Keratinocyte (primary cell): Measurements from ENCODE around the gene SLC30A7. TPM values are rescaled to one million over a fixed set of nuclear protein-coding genes. Genes with fewer than 3 reads are reported as not detected.

ENCODE experiments used
- DNase-seq: peaks from one replicate; pipeline ENCODE4 v3.0.0-alpha.2; 2011; ENCODE audit warnings: low read depth, missing footprints, low spot score
- FAIRE-seq: peaks from 2 replicates; lab custom pipeline; 2011; peaks lifted over from hg19 to GRCh38; lab: Jason Lieb, UNC
- H2AFZ ChIP-seq: 2 replicates; pipeline ENCODE4 v1.6.0; 2012; ENCODE audit warnings: low read length, control low read depth, inconsistent platforms; ENCODE audit not compliant: control insufficient read depth
- H3K27ac ChIP-seq: 2 replicates; pipeline ENCODE4 v1.5.1; 2011; ENCODE audit warnings: low read length; ENCODE audit not compliant: control insufficient read depth, insufficient read depth
- H3K27me3 ChIP-seq: 3 replicates; pipeline ENCODE4 v1.6.0; 2011; ENCODE audit warnings: low read length; ENCODE audit not compliant: control insufficient read depth, insufficient read depth; ENCODE audit errors: extremely low read depth
- H3K36me3 ChIP-seq, 2 experiments: 2 replicates in 1 of 2; 3 replicates in 1 of 2; pipeline ENCODE4 v1.5.1; 2011; ENCODE audit warnings: low read length in 2 of 2, mild to moderate bottlenecking in 1 of 2; ENCODE audit not compliant: control insufficient read depth in 2 of 2, insufficient read depth in 2 of 2; ENCODE audit errors: extremely low read depth in 1 of 2
- H3K4me1 ChIP-seq: 3 replicates; pipeline ENCODE4 v1.5.1; 2011; ENCODE audit warnings: low read length; ENCODE audit not compliant: control insufficient read depth, insufficient read depth; ENCODE audit errors: extremely low read depth
- H3K4me2 ChIP-seq: 3 replicates; pipeline ENCODE4 v1.6.0; 2011; ENCODE audit warnings: low read depth, low read length; ENCODE audit not compliant: control insufficient read depth, insufficient read depth; ENCODE audit errors: extremely low read depth
- H3K4me3 ChIP-seq, 3 experiments: fragments of 200-600 bp in 1 of 3; sonication (generic) in 1 of 3; 2 replicates in 2 of 3; 3 replicates in 1 of 3; pipeline ENCODE4 v1.5.1; 2011 to 2016; ENCODE audit warnings: low read length in 3 of 3, mild to moderate bottlenecking in 3 of 3, control low read depth in 2 of 3, inconsistent platforms in 1 of 3, low read depth in 1 of 3, mixed read lengths in 1 of 3, mixed run types in 1 of 3, moderate library complexity in 1 of 3; ENCODE audit not compliant: control insufficient read depth in 2 of 3, insufficient read depth in 2 of 3; ENCODE audit errors: extremely low read depth in 1 of 3
- H3K79me2 ChIP-seq: 2 replicates; pipeline ENCODE4 v1.6.0; 2012; ENCODE audit warnings: low read length; ENCODE audit not compliant: control insufficient read depth, insufficient read depth
- H3K9ac ChIP-seq: 3 replicates; pipeline ENCODE4 v1.6.0; 2011; ENCODE audit warnings: low read length; ENCODE audit not compliant: control insufficient read depth, insufficient read depth; ENCODE audit errors: extremely low read depth
- H3K9me1 ChIP-seq: 3 replicates; pipeline ENCODE4 v1.6.0; 2011; ENCODE audit warnings: low read length; ENCODE audit not compliant: control insufficient read depth, insufficient read depth; ENCODE audit errors: extremely low read depth
- H3K9me3 ChIP-seq: 2 replicates; pipeline ENCODE4 v1.5.1; 2012; ENCODE audit warnings: low read depth, low read length; ENCODE audit not compliant: control insufficient read depth
- H4K20me1 ChIP-seq: 3 replicates; pipeline ENCODE4 v1.6.0; 2011; ENCODE audit warnings: low read length; ENCODE audit not compliant: control insufficient read depth, insufficient read depth; ENCODE audit errors: extremely low read depth
- EZH2 ChIP-seq: IDR thresholded peaks from one replicate; pipeline ENCODE4 v1.6.1; 2012; ENCODE audit warnings: inconsistent platforms, mild to moderate bottlenecking, low read length, moderate library complexity
- dilution Hi-C: fragments of 300-500 bp; cut with MboI; formaldehyde crosslinking; loops from one replicate; pipeline ENCODE4 v1.7.0; 2020; ENCODE audit warnings: low sequenced_read_pairs; ENCODE audit not compliant: extremely low pct_ligation_motif_present
- polyA plus RNA-seq, 5 experiments: library from polyadenylated mRNA; depleted of rRNA in 3 of 5; stranded (reverse) in 3 of 5; stranded (forward) in 1 of 5; unstranded in 1 of 5; fragments of >200 nt; gene quantifications; 1 replicate in 1 of 5; 2 replicates in 3 of 5; 3 replicates in 1 of 5; pipeline versions ENCODE4 v1.2.1 to v1.2.3, GENCODE V29; 2011 to 2012; ENCODE audit warnings: missing spikeins in 2 of 5, low read depth in 1 of 5, low replicate concordance in 1 of 5
- TF ChIP-seq, protein P1 (sequence below), 3 experiments: IDR thresholded peaks in 1 of 3; conservative IDR thresholded peaks in 1 of 3; optimal IDR thresholded peaks in 1 of 3; 2 replicates in 2 of 3; 3 replicates in 1 of 3; pipeline versions ENCODE3 to v1.5.1; 2011; ENCODE audit warnings: low read length in 3 of 3, mild to moderate bottlenecking in 3 of 3, moderate library complexity in 2 of 3, control low read depth in 1 of 3, inconsistent platforms in 1 of 3; ENCODE audit not compliant: insufficient read depth in 2 of 3; ENCODE audit errors: extremely low read depth in 1 of 3

SLC30A7 gene
- polyA plus RNA-seq, 1 donor (not counting 4 experiments of a cell fraction or from before 2014, with no cell fraction given) = 15.1 TPM

DNA sequence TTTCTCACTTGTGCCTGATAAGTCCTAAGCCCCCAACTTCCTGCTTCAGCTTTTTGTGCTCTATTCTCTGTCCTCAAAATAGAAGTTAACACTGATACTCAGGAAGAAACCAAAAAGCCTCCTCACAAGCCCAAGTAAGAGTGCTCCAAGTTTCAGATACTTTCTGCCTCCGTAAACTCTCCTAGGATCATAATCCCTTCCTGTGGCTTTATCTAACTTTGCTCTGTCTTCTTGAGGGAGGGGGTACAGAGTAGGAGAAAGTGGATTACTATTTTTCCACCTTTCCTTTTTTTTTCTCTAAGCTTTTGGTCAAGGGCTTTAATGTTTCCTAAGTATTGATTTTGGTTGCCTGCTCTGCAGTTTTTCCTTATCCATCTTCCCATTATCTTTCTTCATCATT lies 75.1 kb downstream of the SLC30A7 start:
- Histone ChIP-seq H3K9me3 (no peaks in the 10 kb centered on the region), H4K20me1 (no peaks in the 10 kb centered on the region), H3K4me3 (no peak overlapping the region), H3K4me2 (no peak overlapping the region), H3K27ac (no peak overlapping the region), H3K27me3 (no peaks in the 10 kb centered on the region), H3K9me1 (no peaks in the 10 kb centered on the region), H3K9ac (no peak overlapping the region), H3K4me1 (no peaks in the 10 kb centered on the region), H3K79me2 (no peaks in the 10 kb centered on the region), H2AFZ (no peak overlapping the region), H3K36me3 (peaks cover 6 to 7% of the 10 kb centered on the region in 2 experiments)
- no peak for FAIRE-seq
- dilution Hi-C loops = no loop called here
- no peak for DNase-seq
- TF ChIP-seq, protein P1, sequence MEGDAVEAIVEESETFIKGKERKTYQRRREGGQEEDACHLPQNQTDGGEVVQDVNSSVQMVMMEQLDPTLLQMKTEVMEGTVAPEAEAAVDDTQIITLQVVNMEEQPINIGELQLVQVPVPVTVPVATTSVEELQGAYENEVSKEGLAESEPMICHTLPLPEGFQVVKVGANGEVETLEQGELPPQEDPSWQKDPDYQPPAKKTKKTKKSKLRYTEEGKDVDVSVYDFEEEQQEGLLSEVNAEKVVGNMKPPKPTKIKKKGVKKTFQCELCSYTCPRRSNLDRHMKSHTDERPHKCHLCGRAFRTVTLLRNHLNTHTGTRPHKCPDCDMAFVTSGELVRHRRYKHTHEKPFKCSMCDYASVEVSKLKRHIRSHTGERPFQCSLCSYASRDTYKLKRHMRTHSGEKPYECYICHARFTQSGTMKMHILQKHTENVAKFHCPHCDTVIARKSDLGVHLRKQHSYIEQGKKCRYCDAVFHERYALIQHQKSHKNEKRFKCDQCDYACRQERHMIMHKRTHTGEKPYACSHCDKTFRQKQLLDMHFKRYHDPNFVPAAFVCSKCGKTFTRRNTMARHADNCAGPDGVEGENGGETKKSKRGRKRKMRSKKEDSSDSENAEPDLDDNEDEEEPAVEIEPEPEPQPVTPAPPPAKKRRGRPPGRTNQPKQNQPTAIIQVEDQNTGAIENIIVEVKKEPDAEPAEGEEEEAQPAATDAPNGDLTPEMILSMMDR (optimal IDR thresholded peaks at IDR 0.05 in 1 of 3, IDR thresholded peaks at IDR 0.05 in 1 of 3, conservative IDR thresholded peaks at IDR 0.05 in 1 of 3; ENCODE audit: extremely low read depth in 1 of 3, insufficient read depth in 2 of 3, low read length in 3 of 3) = no peak
- no peak for TF ChIP-seq EZH2

DNA sequence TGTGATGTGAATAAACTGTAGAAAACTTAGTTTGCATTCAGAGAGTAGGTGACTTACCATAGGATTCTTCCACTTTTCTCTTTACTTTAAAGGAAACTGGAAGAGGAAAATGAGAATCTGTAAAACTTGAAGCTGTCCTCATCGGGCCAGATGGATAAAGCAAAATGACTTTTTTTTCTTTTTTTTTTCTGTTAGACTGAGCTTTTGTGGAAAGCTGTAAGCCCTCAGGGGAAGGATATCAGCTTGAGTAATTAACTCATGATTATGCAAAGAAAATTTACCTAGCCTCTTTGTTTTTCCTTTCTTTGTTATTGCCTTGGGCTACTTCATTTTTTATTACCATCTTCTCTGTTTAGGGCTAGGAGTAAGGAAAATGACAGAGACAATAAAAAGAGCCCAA lies 76.3 kb downstream of the SLC30A7 start:
- Histone ChIP-seq H4K20me1 (no peaks in the 10 kb centered on the region), H3K4me1 (no peaks in the 10 kb centered on the region), H3K4me3 (no peak overlapping the region), H3K9ac (no peak overlapping the region), H3K27me3 (no peaks in the 10 kb centered on the region), H3K4me2 (no peak overlapping the region), H3K36me3 (peaks cover 2 to 6% of the 10 kb centered on the region in 2 experiments), H3K9me1 (no peaks in the 10 kb centered on the region), H3K79me2 (no peaks in the 10 kb centered on the region), H2AFZ (no peak overlapping the region), H3K9me3 (no peaks in the 10 kb centered on the region), H3K27ac (no peak overlapping the region)
- no peak for TF ChIP-seq EZH2
- TF ChIP-seq, protein P1 (optimal IDR thresholded peaks at IDR 0.05 in 1 of 3, IDR thresholded peaks at IDR 0.05 in 1 of 3, conservative IDR thresholded peaks at IDR 0.05 in 1 of 3; ENCODE audit: extremely low read depth in 1 of 3, insufficient read depth in 2 of 3, low read length in 3 of 3) = no peak
- FAIRE-seq = no peak
- dilution Hi-C loops = no loop called here
- DNase-seq = no peak
